H9 (cell line): Measurements from ENCODE around the gene KCNIP4. TPM values are rescaled to one million over a fixed set of nuclear protein-coding genes. Genes with fewer than 3 reads are reported as not detected.
"Not testable (repeated sequence)": the region's sequence is repeated elsewhere in the genome, so short reads cannot be mapped to it uniquely, and the experiment has no call there.

Source experiments
- DNase-seq: peaks from one replicate; pipeline ENCODE4 v3.0.0-alpha.2; 2017
- H2AFZ ChIP-seq: one replicate; pipeline ENCODE4 v1.6.1; 2013; ENCODE audit warnings: mild to moderate bottlenecking, low read length, control low read depth, moderate library complexity
- H2AK5ac ChIP-seq: 2 replicates; pipeline ENCODE4 v1.6.1; 2013; ENCODE audit warnings: low read length, control low read depth, mixed read lengths; ENCODE audit not compliant: insufficient read length
- H2BK120ac ChIP-seq: one replicate; pipeline ENCODE4 v1.6.1; 2013; ENCODE audit warnings: low read depth, mild to moderate bottlenecking, low read length, control low read depth, inconsistent platforms; ENCODE audit not compliant: poor library complexity, severe bottlenecking
- H2BK12ac ChIP-seq: 2 replicates; pipeline ENCODE4 v1.6.1; 2013; ENCODE audit warnings: low read length, control low read depth, mixed read lengths, low read depth; ENCODE audit not compliant: insufficient read length
- H2BK15ac ChIP-seq: 2 replicates; pipeline ENCODE4 v1.6.1; 2013; ENCODE audit warnings: low read depth, low read length, control low read depth
- H2BK20ac ChIP-seq: one replicate; pipeline ENCODE4 v1.6.1; 2013; ENCODE audit warnings: low read depth, mild to moderate bottlenecking, low read length, control low read depth, inconsistent platforms; ENCODE audit not compliant: poor library complexity, severe bottlenecking
- H2BK5ac ChIP-seq: 2 replicates; pipeline ENCODE4 v1.6.1; 2013; ENCODE audit warnings: low read length, control low read depth, mixed read lengths; ENCODE audit not compliant: insufficient read length
- H3K14ac ChIP-seq: 2 replicates; pipeline ENCODE4 v1.6.1; 2013; ENCODE audit warnings: low read length, control low read depth; ENCODE audit not compliant: insufficient read depth
- H3K18ac ChIP-seq: 2 replicates; pipeline ENCODE4 v1.6.1; 2013; ENCODE audit warnings: low read depth, mild to moderate bottlenecking, mixed read lengths, low read length, control low read depth; ENCODE audit not compliant: insufficient read length
- H3K23ac ChIP-seq: 2 replicates; pipeline ENCODE4 v1.6.1; 2013; ENCODE audit warnings: low read length, control low read depth, mixed read lengths, low read depth; ENCODE audit not compliant: insufficient read length
- H3K23me2 ChIP-seq: 2 replicates; pipeline ENCODE4 v1.6.1; 2013; ENCODE audit warnings: low read depth, mild to moderate bottlenecking, mixed read lengths, low read length, control low read depth; ENCODE audit not compliant: insufficient read length, poor library complexity, severe bottlenecking
- H3K27ac ChIP-seq: 2 replicates; pipeline ENCODE4 v1.5.1; 2013; ENCODE audit warnings: low read length, control low read depth, mixed read lengths, low read depth; ENCODE audit not compliant: insufficient read length
- H3K27me3 ChIP-seq: 2 replicates; pipeline ENCODE4 v1.6.1; 2013; ENCODE audit warnings: low read length, control low read depth, inconsistent platforms; ENCODE audit not compliant: insufficient read depth
- H3K4ac ChIP-seq: 2 replicates; pipeline ENCODE4 v1.6.1; 2013; ENCODE audit warnings: low read depth, mild to moderate bottlenecking, control low read depth, inconsistent platforms, low read length, moderate library complexity
- H3K4me1 ChIP-seq: 2 replicates; pipeline ENCODE4 v1.6.1; 2013; ENCODE audit warnings: low read length, control low read depth, inconsistent platforms; ENCODE audit not compliant: insufficient read depth
- H3K4me2 ChIP-seq: 2 replicates; pipeline ENCODE4 v1.6.1; 2013; ENCODE audit warnings: low read length, control low read depth, mixed read lengths; ENCODE audit not compliant: insufficient read length, insufficient read depth
- H3K56ac ChIP-seq: 2 replicates; pipeline ENCODE4 v1.6.1; 2013; ENCODE audit warnings: low read depth, mild to moderate bottlenecking, mixed read lengths, low read length, control low read depth; ENCODE audit not compliant: insufficient read length
- H3K79me1 ChIP-seq: 2 replicates; pipeline ENCODE4 v1.6.1; 2013; ENCODE audit warnings: low read depth, mild to moderate bottlenecking, moderate library complexity, low read length, control low read depth, inconsistent platforms; ENCODE audit not compliant: insufficient read depth, poor library complexity, severe bottlenecking
- H3K79me2 ChIP-seq: 2 replicates; pipeline ENCODE4 v1.6.1; 2013; ENCODE audit warnings: low read length, control low read depth, inconsistent platforms; ENCODE audit not compliant: insufficient read depth
- H3K9ac ChIP-seq: 2 replicates; pipeline ENCODE4 v1.6.1; 2013; ENCODE audit warnings: low read length, control low read depth, mixed read lengths; ENCODE audit not compliant: insufficient read length; ENCODE audit errors: extremely low read depth
- H3K9me3 ChIP-seq: one replicate; pipeline ENCODE4 v1.6.1; 2013; ENCODE audit warnings: low read depth, low read length, inconsistent platforms; ENCODE audit not compliant: control insufficient read depth
- H3T11ph ChIP-seq: one replicate; pipeline ENCODE4 v1.6.1; 2013; ENCODE audit warnings: mild to moderate bottlenecking, low read length, control low read depth, inconsistent platforms
- H4K20me1 ChIP-seq: one replicate; pipeline ENCODE4 v1.6.1; 2013; ENCODE audit not compliant: control insufficient read depth, insufficient read length, insufficient read depth
- H4K5ac ChIP-seq: 2 replicates; pipeline ENCODE4 v1.6.1; 2013; ENCODE audit warnings: low read depth, mild to moderate bottlenecking, mixed read lengths, low read length, control low read depth; ENCODE audit not compliant: insufficient read length
- H4K8ac ChIP-seq: replicated peaks from 2 replicates; pipeline ENCODE4 v1.6.1; 2013; ENCODE audit warnings: low read length, control low read depth, mixed read lengths, low read depth; ENCODE audit not compliant: insufficient read length
- H4K91ac ChIP-seq: 2 replicates; pipeline ENCODE4 v1.6.1; 2013; ENCODE audit warnings: low read depth, mild to moderate bottlenecking, moderate library complexity, mixed read lengths, low read length, control low read depth; ENCODE audit not compliant: insufficient read length
- H3K27ac Mint-ChIP-seq, 3 experiments: 2 replicates in 2 of 3; 3 replicates in 1 of 3; pipeline ENCODE4 v1.8.0; 2020 to 2021; ENCODE audit warnings: mixed read lengths in 3 of 3, mild to moderate bottlenecking in 1 of 3, moderate library complexity in 1 of 3
- H3K27me3 Mint-ChIP-seq: 2 replicates; pipeline ENCODE4 v1.8.0; 2021; ENCODE audit warnings: low read depth, mild to moderate bottlenecking, moderate library complexity, mixed read lengths
- H3K36me3 Mint-ChIP-seq, 3 experiments: 2 replicates in 2 of 3; 3 replicates in 1 of 3; pipeline ENCODE4 v1.8.0; 2020 to 2021; ENCODE audit warnings: low read depth in 3 of 3, mixed read lengths in 3 of 3; ENCODE audit not compliant: insufficient read depth in 1 of 3
- H3K4me1 Mint-ChIP-seq, 2 experiments: 2 replicates each; pipeline ENCODE4 v1.8.0; 2020; ENCODE audit warnings: mixed read lengths in 2 of 2
- H3K4me3 Mint-ChIP-seq, 2 experiments: 2 replicates in 1 of 2; 3 replicates in 1 of 2; pipeline ENCODE4 v1.8.0; 2020 to 2021; ENCODE audit warnings: mild to moderate bottlenecking in 2 of 2, mixed read lengths in 2 of 2, moderate library complexity in 1 of 2
- H3K9me3 Mint-ChIP-seq, 2 experiments: 2 replicates in 1 of 2; 3 replicates in 1 of 2; pipeline ENCODE4 v1.8.0; 2020; ENCODE audit warnings: mild to moderate bottlenecking in 2 of 2, mixed read lengths in 2 of 2, moderate library complexity in 1 of 2
- WGBS: extraction: QIAGEN DNeasy Blood & Tissue Kit; methylation state at CpG from one replicate; pipeline ENCODE4 v1.1.7; 2013; ENCODE audit warnings: missing lambda C conversion rate, low lambda C conversion rate, mixed read lengths; ENCODE audit not compliant: insufficient read length; ENCODE audit errors: extremely low coverage; 5-methylcytosine and 5-hydroxymethylcytosine counted together
- total RNA-seq: library from RNA; stranded (reverse); gene quantifications from 2 replicates; pipeline ENCODE4 v1.2.1, GENCODE V29; 2021
- TF ChIP-seq, protein P1 (sequence below): fragments of 200-600 bp; sonication (generic); conservative IDR thresholded peaks from 3 replicates; pipeline ENCODE4 v1.8.0; 2021; ENCODE audit warnings: antibody characterized with exemption, mild to moderate bottlenecking

Gene KCNIP4
- total RNA-seq, 1 experiment from 2014 or later = not detected

DNA sequence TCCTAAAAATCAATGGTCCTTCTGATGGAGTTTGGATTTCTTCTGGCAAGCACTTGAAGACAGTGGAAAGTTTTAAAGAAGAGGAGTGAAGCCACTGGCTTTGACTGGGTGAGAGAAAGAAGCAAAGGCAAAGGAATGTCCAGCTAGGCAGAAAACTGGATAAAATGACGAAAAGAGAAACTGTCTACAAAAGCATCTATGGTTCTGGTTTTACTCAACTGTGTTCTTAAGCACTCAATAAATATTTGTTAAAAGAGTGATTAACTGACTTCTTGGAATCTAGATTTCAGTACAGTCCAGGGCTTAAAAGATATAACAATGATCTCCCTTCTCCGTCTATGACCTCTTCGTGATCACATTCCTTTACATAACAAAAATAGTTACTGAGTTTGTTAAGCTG is 1195.9 kb downstream of the KCNIP4 start:
- no peak overlapping the region for H3K23ac ChIP-seq
- no peaks in the 10 kb centered on the region for H3K4me1 ChIP-seq
- no peak overlapping the region for H3K27ac ChIP-seq
- H2BK15ac ChIP-seq = no peak overlapping the region
- H4K91ac ChIP-seq = no peak overlapping the region
- no peaks in the 10 kb centered on the region for H3K23me2 ChIP-seq
- WGBS = no CpG with 5 or more reads among the region's 3 CpGs
- no peak overlapping the region for H2BK12ac ChIP-seq
- no peak overlapping the region for H4K8ac ChIP-seq
- Mint-ChIP-seq H3K36me3 (peaks cover 0 to 6% (median 2%) of the 10 kb centered on the region in 3 experiments; a peak in 2 of 7 replicates), H3K4me3 (no peak overlapping the region), H3K4me1 (no peaks in the 10 kb centered on the region), H3K27ac (no peak overlapping the region; a peak in 1 of 7 replicates), H3K27me3 (no peaks in the 10 kb centered on the region), H3K9me3 (no peaks in the 10 kb centered on the region)
- no peaks in the 10 kb centered on the region for H4K20me1 ChIP-seq
- H3K79me2 ChIP-seq = no peaks in the 10 kb centered on the region
- H3K27me3 ChIP-seq = no peaks in the 10 kb centered on the region
- H3K9me3 ChIP-seq = no peaks in the 10 kb centered on the region
- no peak overlapping the region for H2BK120ac ChIP-seq
- H3K9ac ChIP-seq = no peak overlapping the region
- H4K5ac ChIP-seq = no peak overlapping the region
- no peak overlapping the region for H2AK5ac ChIP-seq
- no peaks in the 10 kb centered on the region for H3K79me1 ChIP-seq
- H3K4me2 ChIP-seq = no peak overlapping the region
- H3K18ac ChIP-seq = no peak overlapping the region
- DNase-seq = no peak
- H3T11ph ChIP-seq = no peak overlapping the region
- no peak overlapping the region for H3K14ac ChIP-seq
- H3K4ac ChIP-seq = no peak overlapping the region
- H2AFZ ChIP-seq = no peak overlapping the region
- TF ChIP-seq, protein P1, sequence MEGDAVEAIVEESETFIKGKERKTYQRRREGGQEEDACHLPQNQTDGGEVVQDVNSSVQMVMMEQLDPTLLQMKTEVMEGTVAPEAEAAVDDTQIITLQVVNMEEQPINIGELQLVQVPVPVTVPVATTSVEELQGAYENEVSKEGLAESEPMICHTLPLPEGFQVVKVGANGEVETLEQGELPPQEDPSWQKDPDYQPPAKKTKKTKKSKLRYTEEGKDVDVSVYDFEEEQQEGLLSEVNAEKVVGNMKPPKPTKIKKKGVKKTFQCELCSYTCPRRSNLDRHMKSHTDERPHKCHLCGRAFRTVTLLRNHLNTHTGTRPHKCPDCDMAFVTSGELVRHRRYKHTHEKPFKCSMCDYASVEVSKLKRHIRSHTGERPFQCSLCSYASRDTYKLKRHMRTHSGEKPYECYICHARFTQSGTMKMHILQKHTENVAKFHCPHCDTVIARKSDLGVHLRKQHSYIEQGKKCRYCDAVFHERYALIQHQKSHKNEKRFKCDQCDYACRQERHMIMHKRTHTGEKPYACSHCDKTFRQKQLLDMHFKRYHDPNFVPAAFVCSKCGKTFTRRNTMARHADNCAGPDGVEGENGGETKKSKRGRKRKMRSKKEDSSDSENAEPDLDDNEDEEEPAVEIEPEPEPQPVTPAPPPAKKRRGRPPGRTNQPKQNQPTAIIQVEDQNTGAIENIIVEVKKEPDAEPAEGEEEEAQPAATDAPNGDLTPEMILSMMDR = no peak
- H2BK5ac ChIP-seq = no peak overlapping the region
- no peak overlapping the region for H2BK20ac ChIP-seq
- no peak overlapping the region for H3K56ac ChIP-seq

DNA sequence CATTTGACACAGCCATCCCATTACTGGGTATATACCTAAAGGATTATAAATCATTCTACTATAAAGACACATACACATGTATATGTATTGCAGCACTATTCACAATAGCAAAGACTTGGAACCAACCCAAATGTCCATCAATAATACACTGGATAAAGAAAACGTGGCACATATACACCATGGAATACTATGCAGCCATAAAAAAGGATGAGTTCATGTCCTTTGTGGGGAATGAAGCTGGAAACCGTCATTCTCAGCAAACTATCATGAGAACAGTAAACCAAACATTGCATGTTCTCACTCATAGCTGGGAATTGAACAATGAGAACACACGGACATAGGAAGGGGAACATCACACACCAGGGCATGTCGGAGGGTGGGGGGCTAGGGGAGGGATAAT is 1202.6 kb downstream of the KCNIP4 start:
- H3K18ac ChIP-seq, H4K91ac ChIP-seq, H4K20me1 ChIP-seq, H2BK12ac ChIP-seq, H3K27me3 Mint-ChIP-seq, H2BK120ac ChIP-seq, H3K14ac ChIP-seq, H3K79me2 ChIP-seq, H3K4me3 Mint-ChIP-seq, H3K27ac Mint-ChIP-seq, H3T11ph ChIP-seq, H3K4me2 ChIP-seq, H3K4me1 ChIP-seq, H3K79me1 ChIP-seq, H4K5ac ChIP-seq, H3K23ac ChIP-seq, H2AK5ac ChIP-seq, H3K23me2 ChIP-seq, H3K4ac ChIP-seq, H2BK5ac ChIP-seq, H2BK20ac ChIP-seq, H4K8ac ChIP-seq, H3K27ac ChIP-seq, H3K9me3 ChIP-seq, H3K56ac ChIP-seq, H3K4me1 Mint-ChIP-seq, H3K9ac ChIP-seq, H3K27me3 ChIP-seq, DNase-seq, H2BK15ac ChIP-seq, H2AFZ ChIP-seq: not testable (repeated sequence)
- Mint-ChIP-seq H3K36me3 (peaks cover 7 to 26% (median 15%) of the 10 kb centered on the region in 3 experiments), H3K9me3 (peaks cover 19 to 22% of the 10 kb centered on the region in 2 experiments)
- WGBS = no CpG with 5 or more reads among the region's 4 CpGs
